ENCODE results near the gene IFFO2.

DNA sequence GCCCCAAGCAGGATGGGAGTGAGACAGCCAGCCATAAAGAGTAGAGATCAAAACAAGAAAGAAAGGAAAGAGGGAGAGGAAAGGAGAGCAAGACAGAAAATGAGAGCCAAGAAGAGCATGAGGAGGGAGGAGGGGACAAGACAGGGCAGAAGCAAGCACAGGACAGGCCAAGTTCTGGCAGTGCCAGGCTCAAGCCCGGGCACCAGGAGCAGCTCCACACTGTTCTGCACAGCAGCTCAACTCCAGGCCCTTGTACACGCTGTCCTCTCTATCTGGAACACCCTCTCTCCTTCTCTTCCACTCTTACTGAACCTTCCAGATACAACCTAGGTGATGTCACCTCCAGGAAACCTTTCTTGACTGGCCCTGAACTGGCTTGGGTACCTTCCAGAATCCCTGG lies 11.7 kb downstream of the IFFO2 start:
- TF ChIP-seq RFX1 (IDR thresholded peaks at IDR 0.05) (no peak), NR1H2 (CRISPR knock-in tag; IDR thresholded peaks at IDR 0.05; ENCODE audit: borderline replicate concordance, low read depth) (no peak), SUZ12 (IDR thresholded peaks at IDR 0.05; ENCODE audit: low read depth, low read length) (no peak), YEATS4 (CRISPR knock-in tag; IDR thresholded peaks at IDR 0.05; ENCODE audit: borderline replicate concordance) (no peak)
